DND-41 (cell line): ENCODE results near the gene ASIC3.

Source experiments
- ATAC-seq: fragments of 200-7000 bp; cut with Tn5 transposase; 3 replicates; pipeline ENCODE4 v1.9.1; 2021; ENCODE audit warnings: low read depth; ENCODE audit not compliant: insufficient read depth
- DNase-seq: peaks from one replicate; pipeline ENCODE4 v3.0.0-alpha.2; 2020
- H2AFZ ChIP-seq: 2 replicates; pipeline ENCODE4 v1.6.0; 2012; ENCODE audit warnings: low read depth, low read length
- H3K27ac ChIP-seq: 2 replicates; pipeline ENCODE4 v1.5.1; 2012; ENCODE audit warnings: low read length, inconsistent platforms
- H3K27me3 ChIP-seq: fragments of 200-600 bp; sonication (generic); 2 replicates; pipeline ENCODE4 v1.6.0; 2012; ENCODE audit warnings: low read length, mild to moderate bottlenecking, inconsistent platforms; ENCODE audit not compliant: insufficient read depth, poor library complexity
- H3K36me3 ChIP-seq: 2 replicates; pipeline ENCODE4 v1.5.1; 2012; ENCODE audit warnings: low read length, inconsistent platforms; ENCODE audit not compliant: insufficient read depth
- H3K4me1 ChIP-seq: 2 replicates; pipeline ENCODE4 v1.5.1; 2012; ENCODE audit warnings: mild to moderate bottlenecking, low read length; ENCODE audit not compliant: insufficient read depth
- H3K4me2 ChIP-seq: 2 replicates; pipeline ENCODE4 v1.6.0; 2012; ENCODE audit warnings: mild to moderate bottlenecking, moderate library complexity, low read length, inconsistent platforms; ENCODE audit not compliant: insufficient read depth
- H3K4me3 ChIP-seq, 2 experiments: fragments of 200-600 bp in 1 of 2; shearing (Covaris generic) in 1 of 2; 2 replicates each; pipeline ENCODE4 v1.5.1; 2012 to 2016; ENCODE audit warnings: inconsistent platforms in 2 of 2, low read length in 2 of 2, mild to moderate bottlenecking in 2 of 2, low read depth in 1 of 2, moderate library complexity in 1 of 2
- H3K79me2 ChIP-seq: 2 replicates; pipeline ENCODE4 v1.6.0; 2012; ENCODE audit warnings: low read length, inconsistent platforms; ENCODE audit not compliant: insufficient read depth
- H3K9ac ChIP-seq: 2 replicates; pipeline ENCODE4 v1.6.0; 2012; ENCODE audit warnings: low read depth, mild to moderate bottlenecking, inconsistent platforms, low read length, moderate library complexity
- H3K9me3 ChIP-seq: 2 replicates; pipeline ENCODE4 v1.5.1; 2012; ENCODE audit warnings: low read length, moderate library complexity, mild to moderate bottlenecking, inconsistent platforms; ENCODE audit not compliant: insufficient read depth, severe bottlenecking
- H4K20me1 ChIP-seq: 2 replicates; pipeline ENCODE4 v1.6.0; 2012; ENCODE audit warnings: low read length; ENCODE audit not compliant: insufficient read depth
- EZH2 ChIP-seq: IDR thresholded peaks from 3 replicates; pipeline ENCODE4 v1.6.1; 2012; ENCODE audit warnings: borderline replicate concordance, low read depth, mild to moderate bottlenecking, moderate library complexity, low read length, inconsistent platforms; ENCODE audit not compliant: severe bottlenecking
- TF ChIP-seq, protein P1 (sequence below): IDR thresholded peaks from 2 replicates; pipeline ENCODE4 v1.5.1; 2012; ENCODE audit warnings: borderline replicate concordance, low read length, moderate library complexity, mild to moderate bottlenecking; ENCODE audit not compliant: poor library complexity, severe bottlenecking; ENCODE audit errors: extremely low read depth

ASIC3 gene

DNA sequence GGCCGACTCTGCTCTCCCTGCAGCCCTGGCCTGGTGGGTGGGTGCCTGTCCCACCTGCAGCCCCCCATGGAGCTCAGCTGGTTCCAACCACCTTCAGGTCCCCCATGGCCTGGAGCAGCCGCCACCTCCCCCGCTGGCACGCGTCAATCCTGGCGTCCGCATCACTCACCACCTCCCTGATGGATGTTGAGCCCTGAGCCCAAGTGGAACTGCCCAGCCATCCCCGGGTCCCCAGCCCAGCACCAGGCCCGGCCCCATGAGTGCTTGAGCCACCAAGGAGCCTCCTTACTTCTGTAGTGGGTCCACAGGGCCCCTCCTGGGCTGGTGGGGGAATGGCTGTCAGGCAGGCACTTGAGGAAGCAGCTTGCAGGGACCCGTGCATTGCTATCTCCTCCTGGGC, 52.6 kb downstream of the ASIC3 start:
- Histone ChIP-seq H3K4me2 (no peak overlapping the region), H3K27me3 (peaks cover 3% of the 10 kb centered on the region), H3K9me3 (no peaks in the 10 kb centered on the region), H3K9ac (no peak overlapping the region), H3K36me3 (no peaks in the 10 kb centered on the region), H4K20me1 (peaks cover 13% of the 10 kb centered on the region; the same call in 1 of the 2 replicates), H3K4me3 (no peak overlapping the region), H2AFZ (no peak overlapping the region), H3K27ac (no peak overlapping the region), H3K4me1 (no peaks in the 10 kb centered on the region), H3K79me2 (no peaks in the 10 kb centered on the region; the same call in 1 of the 2 replicates)
- DNase-seq = no peak
- TF ChIP-seq EZH2 = no peak
- TF ChIP-seq, protein P1, sequence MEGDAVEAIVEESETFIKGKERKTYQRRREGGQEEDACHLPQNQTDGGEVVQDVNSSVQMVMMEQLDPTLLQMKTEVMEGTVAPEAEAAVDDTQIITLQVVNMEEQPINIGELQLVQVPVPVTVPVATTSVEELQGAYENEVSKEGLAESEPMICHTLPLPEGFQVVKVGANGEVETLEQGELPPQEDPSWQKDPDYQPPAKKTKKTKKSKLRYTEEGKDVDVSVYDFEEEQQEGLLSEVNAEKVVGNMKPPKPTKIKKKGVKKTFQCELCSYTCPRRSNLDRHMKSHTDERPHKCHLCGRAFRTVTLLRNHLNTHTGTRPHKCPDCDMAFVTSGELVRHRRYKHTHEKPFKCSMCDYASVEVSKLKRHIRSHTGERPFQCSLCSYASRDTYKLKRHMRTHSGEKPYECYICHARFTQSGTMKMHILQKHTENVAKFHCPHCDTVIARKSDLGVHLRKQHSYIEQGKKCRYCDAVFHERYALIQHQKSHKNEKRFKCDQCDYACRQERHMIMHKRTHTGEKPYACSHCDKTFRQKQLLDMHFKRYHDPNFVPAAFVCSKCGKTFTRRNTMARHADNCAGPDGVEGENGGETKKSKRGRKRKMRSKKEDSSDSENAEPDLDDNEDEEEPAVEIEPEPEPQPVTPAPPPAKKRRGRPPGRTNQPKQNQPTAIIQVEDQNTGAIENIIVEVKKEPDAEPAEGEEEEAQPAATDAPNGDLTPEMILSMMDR = no peak
- no peak for ATAC-seq

DNA sequence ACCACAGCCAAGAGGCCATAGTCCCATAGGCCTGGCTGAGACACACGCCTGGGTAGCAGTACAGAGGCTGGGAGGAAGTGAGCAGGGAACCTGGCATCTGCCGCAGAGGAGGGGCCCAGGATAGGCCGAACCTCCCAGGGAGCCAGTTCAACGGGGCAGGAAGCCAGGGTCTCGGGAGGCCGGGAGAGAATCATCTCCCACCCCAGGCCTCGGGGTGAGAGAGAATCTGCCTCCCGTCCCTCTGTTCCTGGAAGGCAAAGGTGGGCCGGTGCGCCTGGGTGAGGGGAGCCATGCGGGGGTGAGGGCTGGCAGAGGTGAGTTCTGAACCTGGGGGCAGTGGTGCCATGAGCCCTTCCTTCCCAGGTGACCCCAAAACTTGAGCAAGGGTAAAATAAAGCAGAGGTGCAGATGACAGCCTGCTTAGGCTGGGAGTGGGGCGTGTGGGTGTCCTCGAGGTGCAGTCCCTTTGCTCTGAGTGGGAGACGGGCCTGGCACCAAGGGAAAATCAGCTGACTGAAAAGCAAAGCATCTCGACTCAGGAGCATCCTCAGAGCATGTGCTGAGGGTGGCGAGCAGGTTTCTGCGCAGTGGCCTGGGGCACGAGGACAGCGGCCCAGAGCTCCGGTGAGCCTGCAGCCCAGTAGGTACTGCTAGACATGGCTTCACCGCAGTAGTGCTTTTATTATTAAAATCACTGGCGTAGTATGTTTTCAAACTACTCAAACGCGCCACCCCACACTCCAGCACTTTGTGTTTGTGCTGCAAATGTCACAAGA, 53.5 kb downstream of the ASIC3 start:
- Histone ChIP-seq H3K9me3 (no peaks in the 10 kb centered on the region), H3K36me3 (no peaks in the 10 kb centered on the region), H3K27me3 (peaks cover 3% of the 10 kb centered on the region), H3K4me1 (no peaks in the 10 kb centered on the region), H3K27ac (no peak overlapping the region), H4K20me1 (peaks cover 13% of the 10 kb centered on the region; the same call in 1 of the 2 replicates), H2AFZ (no peak overlapping the region), H3K4me2 (no peak overlapping the region), H3K79me2 (no peaks in the 10 kb centered on the region; the same call in 1 of the 2 replicates), H3K9ac (no peak overlapping the region), H3K4me3 (no peak overlapping the region)
- ATAC-seq = no peak
- no peak for DNase-seq
- no peak for TF ChIP-seq EZH2
- TF ChIP-seq, protein P1 = no peak
